Stimulated activated CD8-positive, alpha-beta memory T cell treated with anti-CD3 and anti-CD28 coated beads, Interleukin-7, amount 100 ng/mL, for 4 hours (primary cell): ENCODE data around the gene PEX19.

ENCODE experiments used
- DNase-seq, 2 donors: peaks; one replicate each; pipeline ENCODE4 v3.0.0-alpha.2; 2020; ENCODE audit warnings: low read depth in 2 of 2

Gene PEX19

GRCh38 chr1:160239582-160240299 is 45.2 kb downstream of the PEX19 start:
- no peak for DNase-seq

GRCh38 chr1:160238408-160238807 is 46.5 kb downstream of the PEX19 start:
- DNase-seq: no peak

- DNase-seq: no peak
These were observed 47.4 kb downstream of the PEX19 start for GRCh38 chr1:160237558-160237957.

GRCh38 chr1:160236806-160237205 is 48.1 kb downstream of the PEX19 start:
- no peak for DNase-seq

- no peak for DNase-seq
These were observed 52.0 kb downstream of the PEX19 start for GRCh38 chr1:160232911-160233310.

GRCh38 chr1:160228431-160228830 is 56.5 kb downstream of the PEX19 start:
- DNase-seq: no peak

- DNase-seq: no peak
These were observed 57.4 kb downstream of the PEX19 start for GRCh38 chr1:160227561-160227960.

GRCh38 chr1:160227034-160227433 is 57.9 kb downstream of the PEX19 start:
- no peak for DNase-seq
